ENCODE data around the gene CCL4L2. TPM values are rescaled to one million over a fixed set of nuclear protein-coding genes. Genes with fewer than 3 reads are reported as not detected.
"Not testable (repeated sequence)": the region's sequence is repeated elsewhere in the genome, so short reads cannot be mapped to it uniquely, and the experiment has no call there.

The CCL4L2 gene
- total RNA-seq, 1 donor from 2014 or later, result not detected

DNA sequence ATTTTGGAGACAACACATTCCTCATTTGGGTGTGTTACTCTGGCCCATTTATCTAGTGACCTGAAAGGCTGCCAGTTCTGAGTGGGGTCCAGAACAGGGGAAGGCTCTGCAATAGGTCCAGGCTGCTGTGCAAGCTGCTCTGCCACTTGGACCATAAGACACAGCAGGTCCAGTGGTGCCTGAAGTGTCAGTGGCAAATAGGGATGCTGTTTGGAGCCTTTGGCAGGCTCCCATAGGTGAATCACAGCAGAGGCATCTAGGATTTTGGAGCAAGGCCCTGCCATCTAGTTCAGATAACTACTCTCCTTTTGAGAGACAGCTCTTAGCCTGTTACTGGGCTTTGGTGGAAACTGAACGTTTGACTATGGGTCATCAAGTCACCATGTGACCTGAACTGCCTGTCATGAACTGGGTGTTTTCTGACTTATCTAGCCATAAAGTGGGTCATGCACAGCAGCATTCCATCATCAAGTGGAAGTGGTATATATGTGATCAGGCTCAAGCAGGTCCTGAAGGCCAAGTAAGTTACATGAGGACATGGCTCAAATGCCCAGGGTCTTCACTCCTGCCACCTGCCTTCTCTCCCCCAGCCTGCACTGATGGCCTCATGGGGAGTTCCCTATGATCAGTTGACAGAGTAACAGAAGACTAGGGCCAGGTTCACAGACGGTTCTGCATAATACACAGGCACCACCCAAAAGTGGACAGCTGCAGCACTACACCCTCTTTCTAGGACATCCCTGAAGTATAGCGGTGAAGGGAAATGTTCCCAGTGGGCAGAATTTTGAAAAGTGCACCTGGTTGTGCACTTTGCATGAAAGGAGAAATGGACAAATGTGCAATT is 10.1 kb downstream of the CCL4L2 start:
- intact Hi-C loops (cut with micrococcal nuclease); H3K36me3 ChIP-seq; H3K9me3 ChIP-seq (replicated peaks); H3K27ac ChIP-seq (replicated peaks); H3K4me1 ChIP-seq; DNase-seq; H3K4me3 ChIP-seq: not testable (repeated sequence)
- peaks cover 11% of the 10 kb centered on the region for H3K27me3 ChIP-seq (ENCODE audit: low read depth)

DNA sequence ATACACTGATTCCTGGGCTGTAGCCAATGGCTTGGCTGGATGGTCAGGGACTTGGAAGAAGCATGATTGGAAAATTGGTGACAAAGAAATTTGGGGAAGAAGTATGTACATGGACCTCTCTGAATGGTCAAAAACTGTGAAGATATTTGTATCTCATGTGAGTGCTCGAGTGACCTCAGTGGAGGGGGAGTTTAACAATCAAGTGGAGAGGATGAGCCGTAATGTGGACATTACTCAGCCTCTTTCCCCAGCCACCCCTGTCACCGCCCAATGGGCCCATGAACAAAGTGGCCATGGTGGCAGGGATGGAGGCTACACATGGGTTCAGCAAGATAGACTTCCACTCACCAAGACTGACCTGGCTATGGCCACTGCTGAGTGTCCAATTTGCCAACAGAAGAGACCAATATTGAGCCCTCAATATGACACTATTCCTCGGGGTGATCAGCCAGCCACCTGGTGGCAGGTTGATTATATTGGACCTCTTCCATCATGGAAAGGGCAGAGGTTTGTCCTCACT is 10.8 kb downstream of the CCL4L2 start:
- DNase-seq; H3K4me3 ChIP-seq; H3K9me3 ChIP-seq (replicated peaks); H3K27ac ChIP-seq (replicated peaks); H3K27me3 ChIP-seq (ENCODE audit: low read depth); H3K36me3 ChIP-seq; intact Hi-C loops (cut with micrococcal nuclease); H3K4me1 ChIP-seq: not testable (repeated sequence)

DNA sequence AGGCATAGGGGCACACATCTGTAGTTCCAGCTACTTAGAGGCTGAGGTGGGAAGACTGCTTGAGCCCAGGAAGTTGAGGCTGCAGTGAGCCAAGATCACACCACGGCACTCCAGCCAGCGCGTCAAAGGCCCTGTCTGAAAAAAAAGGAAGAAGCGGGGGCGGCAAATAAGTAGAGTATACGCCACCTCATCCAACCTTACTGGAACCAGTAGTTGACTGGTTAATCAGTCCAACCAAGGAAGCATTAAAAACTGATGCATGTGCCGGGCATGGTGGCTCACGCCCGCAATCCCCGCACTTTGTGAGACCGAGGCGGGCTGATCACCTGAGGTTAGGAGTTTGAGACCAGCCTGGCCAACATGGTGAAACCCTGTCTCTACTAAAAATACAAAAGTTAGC is 12.1 kb downstream of the CCL4L2 start:
- H3K9me3 ChIP-seq (replicated peaks); H3K27ac ChIP-seq (replicated peaks); H3K36me3 ChIP-seq; H3K4me3 ChIP-seq; DNase-seq; intact Hi-C loops (cut with micrococcal nuclease); H3K27me3 ChIP-seq (ENCODE audit: low read depth); H3K4me1 ChIP-seq: not testable (repeated sequence)

DNA sequence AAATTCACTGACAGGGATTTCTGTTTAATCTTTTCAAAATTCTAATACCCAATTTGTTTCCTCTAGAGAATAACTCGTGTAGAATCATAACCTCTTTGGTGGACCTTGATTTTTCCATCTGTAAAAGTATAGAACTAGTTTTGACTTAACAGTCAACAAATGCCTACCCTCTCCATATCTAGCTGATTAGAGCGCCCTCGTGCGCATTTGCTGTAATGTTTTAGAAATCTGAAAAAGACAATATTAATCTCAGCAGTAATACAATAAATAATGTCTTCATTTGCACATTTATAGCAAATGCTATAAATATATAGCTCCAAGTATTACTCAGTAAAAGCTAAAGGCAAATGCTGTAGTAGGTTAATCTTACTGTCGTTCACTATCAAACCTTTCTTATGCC is 18.8 kb downstream of the CCL4L2 start:
- H3K27me3 ChIP-seq (ENCODE audit: low read depth); H3K4me3 ChIP-seq; intact Hi-C loops (cut with micrococcal nuclease); H3K36me3 ChIP-seq; H3K9me3 ChIP-seq (replicated peaks); H3K27ac ChIP-seq (replicated peaks); DNase-seq; H3K4me1 ChIP-seq: not testable (repeated sequence)

DNA sequence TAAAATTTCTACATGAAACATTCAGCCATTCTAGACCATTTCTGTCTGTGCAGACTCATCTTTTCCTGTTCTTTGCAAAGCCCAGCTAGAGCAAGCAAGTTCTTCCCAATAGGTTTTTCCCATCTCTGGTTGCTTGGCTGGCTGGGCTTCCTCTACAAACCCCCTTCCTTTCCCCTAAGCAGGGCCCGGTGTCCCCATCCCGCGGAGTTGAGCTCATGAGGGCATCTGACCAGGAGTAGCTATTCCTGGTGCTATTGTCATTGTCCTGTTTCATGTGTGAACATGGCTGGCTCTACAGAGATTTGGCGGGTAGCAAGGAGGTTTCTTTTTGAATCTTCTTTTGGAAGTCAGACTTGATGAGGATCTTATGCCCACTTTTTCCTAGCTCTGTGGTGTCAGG is 31.2 kb downstream of the CCL4L2 start:
- H3K4me3 ChIP-seq; H3K9me3 ChIP-seq (replicated peaks); H3K4me1 ChIP-seq; intact Hi-C loops (cut with micrococcal nuclease); H3K27ac ChIP-seq (replicated peaks); H3K27me3 ChIP-seq (ENCODE audit: low read depth); H3K36me3 ChIP-seq; DNase-seq: not testable (repeated sequence)

Other genes with a start within 250 kb of the CCL4L2 start
- not detected for gene CCL16, start 229.6 kb upstream of the CCL4L2 start, total RNA-seq
- 8.8 TPM for gene CCL14, start 224.3 kb upstream of the CCL4L2 start, total RNA-seq
- gene CCL15, start 209.5 kb upstream of the CCL4L2 start, total RNA-seq, result not detected
- not detected for gene CCL23, start 193.1 kb upstream of the CCL4L2 start, total RNA-seq
- gene CCL18, start 146.8 kb upstream of the CCL4L2 start, total RNA-seq, result 1.1 TPM
- gene CCL3, start 120.9 kb upstream of the CCL4L2 start, total RNA-seq, result not detected
- gene CCL4, start 107.2 kb upstream of the CCL4L2 start, total RNA-seq, result 0.91 TPM
- 3.4 TPM for gene TBC1D3B, start 34.4 kb upstream of the CCL4L2 start, total RNA-seq
- not detected for gene CCL3L1, start 14.3 kb upstream of the CCL4L2 start, total RNA-seq
- gene TBC1D3I, start 53.5 kb downstream of the CCL4L2 start, total RNA-seq, result not detected
- not detected for gene TBC1D3G, start 112.8 kb downstream of the CCL4L2 start, total RNA-seq
- not detected for gene TBC1D3H, start 177.4 kb downstream of the CCL4L2 start, total RNA-seq